SJSA1 (cell line): ENCODE measurements around the gene BDNF. TPM values are rescaled to one million over a fixed set of nuclear protein-coding genes. Genes with fewer than 3 reads are reported as not detected.

Source experiments
- DNase-seq, 2 experiments: peaks; one replicate each; pipeline ENCODE4 v3.0.0-alpha.2; 2015 to 2020; ENCODE audit warnings: low spot score in 2 of 2, low read depth in 1 of 2
- H3K27ac ChIP-seq: fragments of 250-450 bp; sonication (Bioruptor Pico); 2 replicates; pipeline ENCODE4 v1.5.1; 2020; ENCODE audit warnings: mild to moderate bottlenecking, moderate library complexity
- H3K27me3 ChIP-seq: fragments of 250-450 bp; sonication (Bioruptor Pico); replicated peaks from 2 replicates; pipeline ENCODE4 v1.5.1; 2020; ENCODE audit warnings: mild to moderate bottlenecking, moderate library complexity
- H3K36me3 ChIP-seq: fragments of 250-450 bp; sonication (Bioruptor Pico); 2 replicates; pipeline ENCODE4 v1.5.1; 2020; ENCODE audit warnings: mild to moderate bottlenecking
- H3K4me1 ChIP-seq: fragments of 250-450 bp; sonication (Bioruptor Pico); replicated peaks from 2 replicates; pipeline ENCODE4 v1.6.1; 2021; ENCODE audit warnings: mild to moderate bottlenecking
- H3K4me3 ChIP-seq: fragments of 250-450 bp; sonication (Bioruptor Pico); 2 replicates; pipeline ENCODE4 v1.5.1; 2020; ENCODE audit warnings: mild to moderate bottlenecking
- H3K9me3 ChIP-seq: fragments of 250-450 bp; sonication (Bioruptor Pico); replicated peaks from 2 replicates; pipeline ENCODE4 v1.5.1; 2020; ENCODE audit warnings: mild to moderate bottlenecking
- total RNA-seq: library from RNA; depleted of rRNA; stranded (reverse); fragments of >200 nt; shearing (Covaris generic); gene quantifications from 2 replicates; pipeline ENCODE4 v1.2.3, GENCODE V29; 2014

The BDNF gene
- total RNA-seq, 1 experiment from 2014 or later: 22.4 TPM

DNA sequence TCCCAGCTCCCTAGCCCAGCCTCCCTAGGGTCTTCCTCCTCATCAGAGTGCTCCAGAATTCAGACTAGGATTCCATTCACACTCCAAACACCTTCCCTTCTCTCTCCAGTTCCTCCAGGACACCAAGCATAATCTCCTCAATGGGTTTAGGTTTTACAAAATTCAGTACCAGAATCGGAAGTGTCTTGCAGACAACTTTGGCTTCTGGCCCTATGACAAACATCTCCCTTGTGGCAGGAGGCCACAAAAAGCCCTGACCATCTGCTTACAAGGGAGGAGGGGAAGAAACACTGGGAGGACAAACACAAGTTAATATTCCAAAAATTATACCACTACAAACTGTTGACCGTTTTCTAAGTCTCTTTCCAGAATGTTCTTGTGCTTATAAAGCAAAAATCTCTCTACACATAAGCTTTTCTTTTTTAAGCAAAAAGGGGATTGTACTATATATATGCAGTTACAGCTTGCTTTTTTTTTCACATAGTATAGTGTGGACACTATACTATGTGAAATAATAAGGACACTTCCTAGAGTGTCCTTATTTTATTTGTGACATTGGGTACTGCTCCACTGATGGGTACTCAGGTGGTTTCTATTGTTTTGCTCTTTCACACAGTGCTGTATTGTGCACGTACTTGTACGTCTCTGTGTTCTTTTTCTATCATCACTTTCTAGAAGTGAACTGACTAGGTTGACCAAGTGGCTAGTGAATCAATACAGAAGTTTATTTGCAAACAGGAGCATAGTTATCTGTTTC, 78.7 kb downstream of the BDNF start:
- no peaks in the 10 kb centered on the region for H3K27me3 ChIP-seq
- H3K36me3 ChIP-seq: no peaks in the 10 kb centered on the region
- H3K4me3 ChIP-seq: no peak overlapping the region
- H3K27ac ChIP-seq: no peak overlapping the region
- H3K9me3 ChIP-seq: no peaks in the 10 kb centered on the region
- peaks cover 7% of the 10 kb centered on the region; the same call in 1 of the 2 replicates for H3K4me1 ChIP-seq
- DNase-seq: no peak

DNA sequence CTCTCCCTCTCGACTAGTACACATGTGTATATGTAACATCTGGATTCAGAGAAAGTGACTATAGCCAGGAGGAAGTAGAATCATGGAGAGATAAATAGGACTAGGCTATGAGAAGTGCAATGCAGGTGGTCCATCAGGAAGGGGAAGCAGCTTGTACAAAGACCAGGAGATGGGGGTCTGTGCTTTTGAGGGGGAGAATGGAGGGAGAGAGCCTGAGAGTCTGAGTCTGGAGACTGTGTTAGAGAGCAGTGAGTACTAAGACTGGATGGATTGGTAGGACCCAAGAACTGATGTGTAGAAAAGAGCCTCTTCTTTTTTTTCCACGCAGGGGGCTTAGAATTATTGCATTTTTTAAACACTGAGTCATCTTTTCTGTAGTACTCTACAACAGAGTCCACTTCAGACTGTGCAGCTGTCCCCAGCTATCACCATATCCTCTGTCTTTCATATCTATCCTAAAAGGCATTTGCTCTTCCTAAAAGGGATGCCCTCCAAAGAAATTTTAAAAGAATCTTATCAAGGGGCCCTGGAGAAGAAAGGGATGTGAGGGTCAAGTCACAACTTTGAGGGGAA, 80.4 kb downstream of the BDNF start:
- Histone ChIP-seq H3K4me3 (no peak overlapping the region), H3K27me3 (no peaks in the 10 kb centered on the region), H3K4me1 (peaks cover 7% of the 10 kb centered on the region; the same call in 1 of the 2 replicates), H3K27ac (no peak overlapping the region), H3K9me3 (no peaks in the 10 kb centered on the region), H3K36me3 (no peaks in the 10 kb centered on the region)
- peak in 1 of 2 experiments; percentile 17 for DNase-seq

DNA sequence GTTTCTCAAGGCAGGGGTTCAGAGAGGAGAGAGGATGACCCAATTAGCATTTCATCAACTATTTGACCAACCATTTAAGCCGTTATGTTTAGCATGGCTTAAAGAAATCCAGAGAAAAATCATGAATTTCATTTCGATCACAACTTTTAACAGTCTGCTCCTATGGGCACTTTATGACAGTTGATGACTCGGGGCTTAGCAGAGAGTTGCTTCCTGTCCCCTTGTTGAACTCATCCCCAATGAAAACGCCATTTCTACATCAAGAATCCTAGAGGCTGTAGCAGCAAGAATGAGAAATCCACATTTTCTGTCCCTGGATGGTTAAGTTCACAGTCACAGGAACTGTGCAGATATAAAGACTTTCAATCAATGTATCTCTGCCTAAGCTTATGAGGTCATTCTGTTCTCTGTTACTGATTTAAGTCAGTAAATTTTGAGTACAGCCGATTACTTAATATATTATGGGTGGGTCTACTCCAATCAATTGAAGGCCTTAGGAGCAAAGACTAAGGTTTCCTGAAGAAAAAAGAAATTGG, 81.1 kb downstream of the BDNF start:
- Histone ChIP-seq H3K4me1 (peaks cover 7% of the 10 kb centered on the region; the same call in 1 of the 2 replicates), H3K36me3 (no peaks in the 10 kb centered on the region), H3K27me3 (no peaks in the 10 kb centered on the region), H3K27ac (no peak overlapping the region), H3K4me3 (no peak overlapping the region), H3K9me3 (no peaks in the 10 kb centered on the region)
- DNase-seq: no peak

DNA sequence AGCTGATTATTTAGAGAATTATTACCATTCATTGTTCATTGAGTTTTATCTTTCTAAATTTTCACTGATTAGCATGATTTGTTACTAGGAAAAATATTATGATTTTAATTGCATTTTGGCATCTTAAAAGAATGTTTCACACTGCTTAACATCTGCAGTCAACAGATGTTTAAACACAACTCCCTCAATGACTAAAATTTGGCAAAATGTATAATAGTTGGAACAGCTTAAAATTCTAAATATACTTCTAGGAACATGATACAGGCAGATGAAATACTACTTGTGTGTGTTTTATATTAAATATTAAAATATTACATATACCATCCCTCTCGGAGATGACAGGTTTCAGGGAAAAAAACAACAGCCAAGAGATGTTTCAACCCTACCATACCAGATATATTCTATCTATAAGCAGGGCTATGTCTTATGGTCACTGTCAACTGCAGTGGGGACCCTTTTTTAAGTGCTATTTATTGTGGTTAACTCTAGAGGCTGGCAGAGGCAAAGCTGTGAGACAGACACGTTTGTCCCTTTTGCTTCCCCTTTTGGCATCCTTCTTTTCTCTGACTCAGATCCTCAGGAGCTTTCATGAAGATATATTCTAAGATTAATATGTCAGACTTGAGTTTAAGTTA, 81.9 kb downstream of the BDNF start:
- no peak overlapping the region for H3K4me3 ChIP-seq
- no peak overlapping the region for H3K27ac ChIP-seq
- H3K4me1 ChIP-seq: peaks cover 7% of the 10 kb centered on the region; the same call in 1 of the 2 replicates
- no peaks in the 10 kb centered on the region for H3K27me3 ChIP-seq
- DNase-seq: no peak
- H3K9me3 ChIP-seq: no peaks in the 10 kb centered on the region
- H3K36me3 ChIP-seq: no peaks in the 10 kb centered on the region

DNA sequence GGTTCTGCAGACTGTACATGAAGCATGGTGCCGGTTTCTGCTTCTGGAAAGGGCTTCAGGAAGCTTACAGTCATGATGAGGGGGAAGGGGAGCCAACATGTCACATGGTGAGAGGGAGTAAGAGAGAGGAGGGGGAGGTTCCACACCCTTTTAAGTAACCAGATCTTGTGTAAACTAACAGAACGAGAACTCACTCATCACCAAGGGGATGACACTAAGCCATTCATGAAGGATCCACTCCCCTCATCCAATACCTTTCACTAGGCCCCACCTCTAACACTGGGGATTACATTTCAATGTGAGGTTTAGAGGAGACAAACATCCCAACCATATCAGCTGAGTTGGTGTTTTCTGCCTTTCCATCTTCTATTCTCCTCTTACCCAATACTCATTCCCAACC, 83.5 kb downstream of the BDNF start:
- no peak for DNase-seq
- Histone ChIP-seq H3K4me1 (peaks cover 7% of the 10 kb centered on the region; the same call in 1 of the 2 replicates), H3K27ac (no peak overlapping the region), H3K27me3 (no peaks in the 10 kb centered on the region), H3K4me3 (no peak overlapping the region), H3K9me3 (no peaks in the 10 kb centered on the region), H3K36me3 (no peaks in the 10 kb centered on the region)

DNA sequence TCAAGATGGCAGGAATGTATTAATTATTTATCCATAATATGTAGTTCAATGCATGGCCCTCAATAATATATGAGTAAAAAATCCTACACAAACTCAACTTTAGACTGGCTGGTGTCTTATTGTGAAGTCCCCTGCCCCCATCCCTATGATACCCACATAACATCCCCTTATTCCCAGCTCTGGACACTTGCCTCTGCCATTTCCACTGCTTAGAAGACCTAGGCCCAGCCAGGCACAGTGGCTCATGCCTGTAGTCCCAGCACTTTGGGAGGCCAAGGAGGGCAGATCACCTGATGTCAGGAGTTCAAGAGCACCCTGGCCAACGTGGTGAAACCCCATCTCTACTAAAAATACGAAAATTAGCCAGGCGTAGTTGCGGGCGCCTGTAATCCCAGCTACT, 84.4 kb downstream of the BDNF start:
- no peak for DNase-seq
- Histone ChIP-seq H3K27ac (no peak overlapping the region), H3K4me1 (peaks cover 7% of the 10 kb centered on the region; the same call in 1 of the 2 replicates), H3K36me3 (no peaks in the 10 kb centered on the region), H3K9me3 (no peaks in the 10 kb centered on the region), H3K4me3 (no peak overlapping the region), H3K27me3 (no peaks in the 10 kb centered on the region)

DNA sequence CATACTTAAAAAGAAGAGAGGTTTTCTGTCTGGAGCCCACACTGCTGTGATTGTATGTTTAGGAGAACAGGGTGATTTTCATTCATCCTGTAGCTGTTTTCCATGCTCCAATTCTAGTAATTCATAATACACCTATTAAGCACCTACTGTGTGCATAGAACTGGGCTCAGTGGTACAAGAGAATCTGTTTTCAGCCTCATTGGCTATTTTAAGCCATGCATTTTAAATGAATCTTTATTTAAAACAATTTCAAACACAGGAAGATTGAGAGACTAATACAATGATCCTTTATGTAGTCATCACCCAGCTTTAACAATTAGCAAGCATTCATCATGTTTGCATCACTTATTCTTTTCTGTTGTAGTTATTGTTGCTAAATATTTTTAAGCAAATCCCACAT, 86.2 kb downstream of the BDNF start:
- H3K4me1 ChIP-seq: no peaks in the 10 kb centered on the region
- no peaks in the 10 kb centered on the region for H3K9me3 ChIP-seq
- no peak for DNase-seq
- H3K27me3 ChIP-seq: no peaks in the 10 kb centered on the region
- H3K4me3 ChIP-seq: no peak overlapping the region
- H3K27ac ChIP-seq: no peak overlapping the region
- no peaks in the 10 kb centered on the region for H3K36me3 ChIP-seq

DNA sequence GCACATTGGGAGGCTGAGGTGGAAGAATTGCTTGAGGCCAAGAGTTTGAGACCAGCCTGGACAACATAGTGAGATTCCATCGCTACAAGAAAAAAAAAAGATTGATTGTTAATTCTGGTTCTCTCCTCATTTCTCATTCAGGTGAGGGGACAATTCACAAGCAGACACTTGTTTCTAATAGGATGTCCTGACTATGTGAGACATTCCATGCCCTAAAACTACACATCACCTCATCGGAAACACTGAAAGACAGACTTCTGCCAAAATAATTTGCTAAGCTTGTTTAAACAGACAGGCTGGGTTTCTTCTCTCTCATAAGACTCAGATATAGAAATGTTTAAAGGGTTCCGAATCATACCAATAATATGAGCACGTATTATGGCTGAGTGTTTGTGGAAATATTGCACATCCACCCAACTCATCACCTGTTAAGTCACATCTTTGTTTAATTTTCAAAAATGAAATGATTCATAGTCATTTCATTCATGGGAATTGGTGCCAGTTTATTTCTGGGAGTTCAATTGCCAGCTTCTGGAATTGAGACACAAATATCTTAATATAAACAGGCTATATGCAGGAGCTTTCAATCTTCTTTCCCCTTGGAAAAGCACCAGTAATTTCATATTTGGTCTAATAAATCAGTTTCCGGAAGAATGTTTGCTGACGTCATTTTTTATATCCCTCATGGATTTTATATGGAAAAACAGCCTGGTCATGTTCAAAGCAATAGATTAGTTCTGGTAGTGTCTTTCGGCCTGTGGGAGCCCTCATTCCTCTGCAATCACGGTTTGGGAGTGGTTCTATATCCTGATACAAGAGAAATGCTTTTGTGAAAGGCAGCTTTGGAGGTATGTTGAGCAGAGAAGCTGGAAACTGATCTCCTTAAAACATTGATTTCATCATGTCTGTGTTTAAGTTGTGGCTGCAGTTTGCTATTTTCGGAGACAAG, 87.0 kb downstream of the BDNF start:
- Histone ChIP-seq H3K27me3 (no peaks in the 10 kb centered on the region), H3K4me3 (no peak overlapping the region), H3K4me1 (no peaks in the 10 kb centered on the region), H3K9me3 (no peaks in the 10 kb centered on the region), H3K27ac (no peak overlapping the region), H3K36me3 (no peaks in the 10 kb centered on the region)
- DNase-seq: no peak

DNA sequence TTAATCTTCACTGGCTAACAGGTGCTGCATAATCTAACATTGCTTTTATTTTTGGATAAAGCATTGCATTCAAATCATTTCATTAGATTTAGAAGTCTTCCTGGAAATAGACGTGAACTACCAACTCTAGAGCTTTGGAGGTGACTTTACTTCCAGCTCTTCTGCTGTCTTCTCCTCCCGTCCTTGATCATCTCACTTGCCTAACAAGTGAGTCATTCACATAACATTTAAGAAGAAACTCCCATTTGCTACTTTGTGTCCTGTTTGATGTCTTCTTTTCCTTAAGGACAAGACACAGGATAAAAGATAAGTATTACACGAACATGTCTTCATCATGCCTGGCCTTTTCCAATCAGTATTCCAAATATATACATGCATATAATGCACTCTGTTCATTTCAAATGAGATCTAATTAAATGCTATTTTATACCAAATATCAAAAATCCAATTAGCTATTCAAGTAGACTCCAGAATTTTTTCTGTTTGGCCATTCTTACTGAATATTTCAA, 88.3 kb downstream of the BDNF start:
- no peaks in the 10 kb centered on the region for H3K4me1 ChIP-seq
- no peak for DNase-seq
- H3K27ac ChIP-seq: no peak overlapping the region
- H3K9me3 ChIP-seq: no peaks in the 10 kb centered on the region
- H3K4me3 ChIP-seq: no peak overlapping the region
- H3K27me3 ChIP-seq: no peaks in the 10 kb centered on the region
- H3K36me3 ChIP-seq: no peaks in the 10 kb centered on the region

DNA sequence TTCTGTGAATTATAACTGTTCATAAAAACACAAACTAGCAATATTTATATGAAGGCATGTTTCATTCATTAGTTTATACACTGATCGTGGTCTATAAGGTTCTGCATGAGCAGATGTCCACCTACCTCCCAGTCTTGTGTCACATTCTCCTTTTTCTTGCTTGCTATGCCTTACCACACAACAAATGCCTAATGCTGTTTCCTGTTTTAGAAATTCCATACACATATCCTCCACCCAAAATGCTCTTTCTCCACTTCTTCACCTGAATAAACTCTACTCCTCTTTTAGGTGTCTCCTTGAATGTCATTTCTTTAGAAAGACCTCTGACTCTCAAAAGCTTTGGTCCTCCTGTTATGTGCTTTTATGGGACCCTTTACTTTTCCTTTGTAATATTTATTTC, 88.9 kb downstream of the BDNF start:
- Histone ChIP-seq H3K4me3 (no peak overlapping the region), H3K36me3 (no peaks in the 10 kb centered on the region), H3K27ac (no peak overlapping the region), H3K4me1 (no peaks in the 10 kb centered on the region), H3K9me3 (no peaks in the 10 kb centered on the region), H3K27me3 (no peaks in the 10 kb centered on the region)
- no peak for DNase-seq

DNA sequence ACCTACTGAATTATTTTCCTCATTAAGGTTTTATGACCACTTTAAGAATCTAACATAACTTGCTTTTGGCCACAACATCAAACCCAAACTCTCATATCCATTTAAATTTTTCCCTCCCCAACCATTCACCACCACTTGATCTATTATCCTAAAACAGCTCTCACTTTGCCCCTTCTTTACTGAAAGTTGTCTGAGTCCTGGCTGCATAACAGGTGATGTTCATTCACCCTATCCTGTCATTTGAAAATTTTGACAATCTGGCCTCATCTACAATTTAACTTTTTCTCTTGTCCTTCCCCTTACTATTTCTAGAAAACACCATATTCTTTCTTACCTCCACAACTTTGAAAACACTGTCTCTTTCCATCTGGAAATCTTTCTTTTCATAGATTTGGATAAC, 89.3 kb downstream of the BDNF start:
- Histone ChIP-seq H3K27ac (no peak overlapping the region), H3K4me1 (no peaks in the 10 kb centered on the region), H3K4me3 (no peak overlapping the region), H3K36me3 (no peaks in the 10 kb centered on the region), H3K9me3 (no peaks in the 10 kb centered on the region), H3K27me3 (no peaks in the 10 kb centered on the region)
- no peak for DNase-seq

DNA sequence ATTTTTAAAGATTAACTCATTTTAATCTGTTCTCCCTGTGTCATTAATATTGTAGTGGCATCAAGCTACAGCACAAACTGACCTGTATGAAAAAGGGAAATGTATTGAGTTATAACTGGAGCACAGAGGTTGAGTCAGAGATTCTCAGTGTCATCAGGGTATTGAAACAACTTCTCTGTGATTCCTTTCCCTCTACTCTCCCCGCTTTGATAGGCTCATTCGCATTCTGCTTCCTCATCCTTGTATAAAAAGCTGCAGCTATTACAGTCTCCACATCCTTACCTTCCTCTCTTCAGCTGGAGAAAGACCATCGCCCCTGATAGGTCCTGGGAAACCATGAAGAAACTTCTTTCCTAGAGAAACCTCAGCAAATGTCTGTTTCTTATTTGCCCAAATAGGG, 90.0 kb downstream of the BDNF start:
- no peaks in the 10 kb centered on the region for H3K4me1 ChIP-seq
- no peaks in the 10 kb centered on the region for H3K36me3 ChIP-seq
- no peak for DNase-seq
- H3K4me3 ChIP-seq: no peak overlapping the region
- no peaks in the 10 kb centered on the region for H3K9me3 ChIP-seq
- H3K27ac ChIP-seq: no peak overlapping the region
- H3K27me3 ChIP-seq: no peaks in the 10 kb centered on the region

DNA sequence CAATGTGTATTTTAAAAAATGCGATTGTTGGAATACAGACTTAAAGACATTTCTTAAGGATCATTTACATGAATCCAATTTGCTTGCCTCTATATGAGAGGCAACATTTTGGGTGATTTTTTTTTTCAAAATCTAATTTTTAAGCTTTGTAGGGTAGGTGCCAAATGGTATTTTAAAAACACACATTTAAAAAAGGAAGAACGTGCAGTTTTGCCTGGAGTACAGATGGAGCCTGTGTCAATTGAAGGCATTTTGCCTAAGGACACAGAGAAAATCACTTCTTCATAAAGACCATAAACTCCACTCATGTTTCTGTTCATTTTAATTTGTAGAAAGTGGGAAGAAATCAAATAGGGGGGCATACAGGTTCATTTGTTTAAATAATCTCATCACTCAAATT, 91.3 kb downstream of the BDNF start:
- no peak overlapping the region for H3K4me3 ChIP-seq
- no peaks in the 10 kb centered on the region for H3K9me3 ChIP-seq
- H3K27ac ChIP-seq: no peak overlapping the region
- no peaks in the 10 kb centered on the region for H3K27me3 ChIP-seq
- H3K4me1 ChIP-seq: no peaks in the 10 kb centered on the region
- no peaks in the 10 kb centered on the region for H3K36me3 ChIP-seq
- DNase-seq: no peak
